T-helper 1 cell (primary cell): Measurements from ENCODE around the gene MTMR1.
A peak's percentile ranks its signal among the peaks of the same experiment; 100 is the strongest.

Source experiments
- DNase-seq, 5 donors: peaks; one replicate each; pipeline ENCODE4 v3.0.0-alpha.2; 2012 to 2020

The MTMR1 gene

GRCh38 chrX:150763810-150764209 is 70.6 kb downstream of the MTMR1 start:
- DNase-seq: no peak

- DNase-seq: no peak
These were observed 72.0 kb downstream of the MTMR1 start for GRCh38 chrX:150765237-150765636.

- DNase-seq: no peak
These were observed 72.7 kb downstream of the MTMR1 start for GRCh38 chrX:150765782-150766350.

GRCh38 chrX:150766351-150767044 is 73.3 kb downstream of the MTMR1 start:
- DNase-seq: no peak

GRCh38 chrX:150767045-150767395 is 73.8 kb downstream of the MTMR1 start:
- DNase-seq: no peak

- peak in 1 of 5 donors; percentile 34 for DNase-seq
These were observed 74.4 kb downstream of the MTMR1 start for GRCh38 chrX:150767475-150768131.

- no peak for DNase-seq
These were observed 74.9 kb downstream of the MTMR1 start for GRCh38 chrX:150768132-150768485.

- DNase-seq: no peak
These were observed 75.5 kb downstream of the MTMR1 start for GRCh38 chrX:150768580-150769190.

- no peak for DNase-seq
These were observed 76.2 kb downstream of the MTMR1 start for GRCh38 chrX:150769408-150769807.

- no peak for DNase-seq
These were observed 77.4 kb downstream of the MTMR1 start for GRCh38 chrX:150770623-150771022.

GRCh38 chrX:150771116-150771515 is 77.9 kb downstream of the MTMR1 start:
- no peak for DNase-seq

- DNase-seq: peak; percentile 32 to 69 (median 58)
These were observed 79.2 kb downstream of the MTMR1 start for GRCh38 chrX:150772150-150772970.

GRCh38 chrX:150773117-150773516 is 79.9 kb downstream of the MTMR1 start:
- DNase-seq: no peak

GRCh38 chrX:150773634-150774033 is 80.4 kb downstream of the MTMR1 start:
- no peak for DNase-seq

GRCh38 chrX:150774798-150775568 is 81.8 kb downstream of the MTMR1 start:
- no peak for DNase-seq

GRCh38 chrX:150775569-150776350 is 82.6 kb downstream of the MTMR1 start:
- DNase-seq: no peak

GRCh38 chrX:150777328-150777992 is 84.3 kb downstream of the MTMR1 start:
- DNase-seq: no peak

GRCh38 chrX:150779385-150779784 is 86.2 kb downstream of the MTMR1 start:
- no peak for DNase-seq

- no peak for DNase-seq
These were observed 88.5 kb downstream of the MTMR1 start for GRCh38 chrX:150781677-150782076.

- no peak for DNase-seq
These were observed 96.8 kb downstream of the MTMR1 start for GRCh38 chrX:150790021-150790420.
